ENCODE results near the gene MSI2.

Gene MSI2

DNA sequence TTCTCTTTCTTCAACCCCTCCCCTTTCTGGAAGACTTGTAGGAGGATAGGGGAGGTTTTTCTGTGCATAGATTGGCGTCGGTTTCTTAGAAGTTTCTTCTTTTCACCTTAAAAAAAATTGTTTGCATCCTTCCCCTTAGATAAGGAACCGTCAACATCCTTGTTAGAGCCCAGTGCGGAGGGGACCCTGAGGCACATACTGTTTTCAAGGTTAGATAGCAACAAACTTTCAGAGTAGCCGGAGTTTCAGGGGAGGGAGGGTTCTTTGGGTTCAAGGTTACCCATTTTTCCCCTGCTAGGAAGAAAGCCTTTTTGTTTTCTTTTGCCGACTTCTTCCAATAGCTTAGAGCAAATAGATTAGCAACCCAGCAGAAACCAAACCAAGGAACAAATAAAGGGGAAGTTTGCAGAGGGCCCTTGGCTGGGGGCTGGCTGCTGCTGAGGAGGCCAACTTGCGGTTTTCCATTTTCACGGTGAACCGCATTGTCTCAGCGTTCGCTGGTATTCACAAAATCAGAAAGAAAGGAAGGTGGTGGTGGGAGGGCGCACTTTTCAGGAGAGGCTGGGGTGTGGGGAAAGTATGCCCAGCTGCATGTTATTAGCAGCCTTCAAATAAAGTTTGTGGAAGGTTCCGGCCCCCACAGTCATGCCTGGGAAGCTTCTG, 28.8 kb downstream of the MSI2 start:
- Histone ChIP-seq H3K4me3 (no peak overlapping the region), H3K36me3 (ENCODE audit: insufficient read depth, low read length) (no peaks in the 10 kb centered on the region), H3K9ac (ENCODE audit: insufficient read length) (no peak overlapping the region), H3K27ac (no peak overlapping the region), H3K9me3 (ENCODE audit: low read depth, low read length) (no peaks in the 10 kb centered on the region)
- no peak for TF ChIP-seq POLR2AphosphoS5 (IDR thresholded peaks at IDR 0.05; ENCODE audit: borderline replicate concordance, low read depth, low read length)
- TF ChIP-seq FOXP2 (optimal IDR thresholded peaks at IDR 0.05; ENCODE audit: control extremely low read depth, extremely low read length, insufficient read depth) = no peak
- TF ChIP-seq EZH2 (IDR thresholded peaks at IDR 0.05) = no peak
- no peak for DNase-seq (ENCODE audit: low read depth, low spot score)

GRCh38 chr17:57285701-57286100, 29.4 kb downstream of the MSI2 start:
- Histone ChIP-seq H3K4me3 (no peak overlapping the region), H3K9ac (ENCODE audit: insufficient read length) (no peak overlapping the region), H3K36me3 (ENCODE audit: insufficient read depth, low read length) (no peaks in the 10 kb centered on the region), H3K27ac (no peak overlapping the region), H3K9me3 (ENCODE audit: low read depth, low read length) (no peaks in the 10 kb centered on the region)
- no peak for DNase-seq (ENCODE audit: low read depth, low spot score)
- TF ChIP-seq FOXP2 (optimal IDR thresholded peaks at IDR 0.05; ENCODE audit: control extremely low read depth, extremely low read length, insufficient read depth) (no peak), EZH2 (IDR thresholded peaks at IDR 0.05) (no peak), POLR2AphosphoS5 (IDR thresholded peaks at IDR 0.05; ENCODE audit: borderline replicate concordance, low read depth, low read length) (no peak)

GRCh38 chr17:57286399-57287105, 30.2 kb downstream of the MSI2 start:
- H3K9me3 ChIP-seq (ENCODE audit: low read depth, low read length) = no peaks in the 10 kb centered on the region
- no peak overlapping the region for H3K27ac ChIP-seq
- H3K36me3 ChIP-seq (ENCODE audit: insufficient read depth, low read length) = no peaks in the 10 kb centered on the region
- TF ChIP-seq POLR2AphosphoS5 (IDR thresholded peaks at IDR 0.05; ENCODE audit: borderline replicate concordance, low read depth, low read length) = no peak
- no peak for TF ChIP-seq FOXP2 (optimal IDR thresholded peaks at IDR 0.05; ENCODE audit: control extremely low read depth, extremely low read length, insufficient read depth)
- TF ChIP-seq EZH2 (IDR thresholded peaks at IDR 0.05) = no peak
- H3K4me3 ChIP-seq = no peak overlapping the region
- no peak for DNase-seq (ENCODE audit: low read depth, low spot score)
- H3K9ac ChIP-seq (ENCODE audit: insufficient read length) = no peak overlapping the region

DNA sequence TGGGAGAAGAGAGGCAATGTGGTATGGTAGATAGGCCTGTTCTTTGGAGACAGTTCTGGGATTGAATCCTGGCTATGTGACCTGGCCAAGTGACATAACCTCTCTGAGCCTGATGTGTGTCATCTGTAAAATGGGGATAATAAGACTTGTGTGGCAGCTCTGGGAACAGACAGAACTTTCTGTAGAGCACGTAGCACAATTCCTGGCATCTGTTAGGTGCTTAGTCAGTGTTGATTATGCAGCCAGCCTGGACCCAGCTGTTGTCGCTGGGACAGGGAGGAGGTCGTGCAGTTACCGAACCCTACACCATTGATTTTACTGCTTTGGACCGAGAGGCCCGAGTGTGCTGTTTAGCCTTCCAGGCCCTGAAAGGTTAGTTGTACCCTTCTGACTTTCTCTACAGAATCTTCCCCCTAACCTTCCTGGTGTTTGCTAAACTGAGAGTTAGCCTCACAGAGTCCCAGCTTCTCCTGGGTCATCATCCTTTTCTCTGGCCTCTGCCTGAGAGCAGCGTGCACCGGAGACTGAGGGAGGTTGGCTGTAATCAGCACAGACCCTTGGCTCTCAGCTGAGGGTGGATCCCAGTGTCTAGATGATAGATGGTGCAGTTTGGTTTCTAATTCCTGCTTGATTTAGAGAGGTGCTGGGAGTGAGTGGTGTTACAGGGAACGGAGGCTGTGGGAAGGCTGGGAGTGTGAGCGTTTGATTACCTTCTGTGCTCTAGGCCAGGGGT, 31.9 kb downstream of the MSI2 start:
- TF ChIP-seq FOXP2 (optimal IDR thresholded peaks at IDR 0.05; ENCODE audit: control extremely low read depth, extremely low read length, insufficient read depth) (no peak), EZH2 (IDR thresholded peaks at IDR 0.05) (no peak), POLR2AphosphoS5 (IDR thresholded peaks at IDR 0.05; ENCODE audit: borderline replicate concordance, low read depth, low read length) (no peak)
- H3K9ac ChIP-seq (ENCODE audit: insufficient read length) = no peak overlapping the region
- no peaks in the 10 kb centered on the region for H3K9me3 ChIP-seq (ENCODE audit: low read depth, low read length)
- H3K27ac ChIP-seq = no peak overlapping the region
- no peak for DNase-seq (ENCODE audit: low read depth, low spot score)
- H3K36me3 ChIP-seq (ENCODE audit: insufficient read depth, low read length) = no peaks in the 10 kb centered on the region
- no peak overlapping the region for H3K4me3 ChIP-seq

- Histone ChIP-seq H3K4me3 (no peak overlapping the region), H3K9ac (ENCODE audit: insufficient read length) (no peak overlapping the region), H3K27ac (no peak overlapping the region), H3K36me3 (ENCODE audit: insufficient read depth, low read length) (no peaks in the 10 kb centered on the region), H3K9me3 (ENCODE audit: low read depth, low read length) (no peaks in the 10 kb centered on the region)
- TF ChIP-seq FOXP2 (optimal IDR thresholded peaks at IDR 0.05; ENCODE audit: control extremely low read depth, extremely low read length, insufficient read depth) = no peak
- TF ChIP-seq POLR2AphosphoS5 (IDR thresholded peaks at IDR 0.05; ENCODE audit: borderline replicate concordance, low read depth, low read length) = no peak
- TF ChIP-seq EZH2 (IDR thresholded peaks at IDR 0.05) = no peak
- DNase-seq (ENCODE audit: low read depth, low spot score) = no peak
These were observed 32.4 kb downstream of the MSI2 start for GRCh38 chr17:57288773-57289121.

DNA sequence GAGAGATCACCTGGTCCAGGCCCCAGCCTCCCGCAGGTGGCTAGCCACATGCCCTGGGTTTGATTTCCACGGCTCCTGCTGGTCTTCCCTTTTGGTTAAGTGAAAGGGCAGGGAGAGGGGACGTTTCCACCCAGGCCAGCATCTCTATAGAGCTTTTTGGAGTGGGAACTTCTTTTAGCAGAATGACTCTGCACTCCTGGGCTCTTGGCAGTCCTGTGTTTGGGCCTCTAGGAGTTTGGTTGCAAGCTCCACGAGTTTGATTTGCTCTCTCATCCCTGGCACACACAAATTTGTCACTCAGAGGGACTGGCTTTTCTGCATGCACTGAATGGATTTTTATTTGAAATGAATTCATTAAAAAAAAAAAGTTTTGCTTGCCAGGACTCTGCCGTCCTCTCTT, 32.8 kb downstream of the MSI2 start:
- no peaks in the 10 kb centered on the region for H3K9me3 ChIP-seq (ENCODE audit: low read depth, low read length)
- H3K4me3 ChIP-seq = no peak overlapping the region
- TF ChIP-seq EZH2 (IDR thresholded peaks at IDR 0.05) (no peak), FOXP2 (optimal IDR thresholded peaks at IDR 0.05; ENCODE audit: control extremely low read depth, extremely low read length, insufficient read depth) (no peak), POLR2AphosphoS5 (IDR thresholded peaks at IDR 0.05; ENCODE audit: borderline replicate concordance, low read depth, low read length) (no peak)
- no peak overlapping the region for H3K27ac ChIP-seq
- no peak overlapping the region for H3K9ac ChIP-seq (ENCODE audit: insufficient read length)
- no peaks in the 10 kb centered on the region for H3K36me3 ChIP-seq (ENCODE audit: insufficient read depth, low read length)
- DNase-seq (ENCODE audit: low read depth, low spot score) = no peak

DNA sequence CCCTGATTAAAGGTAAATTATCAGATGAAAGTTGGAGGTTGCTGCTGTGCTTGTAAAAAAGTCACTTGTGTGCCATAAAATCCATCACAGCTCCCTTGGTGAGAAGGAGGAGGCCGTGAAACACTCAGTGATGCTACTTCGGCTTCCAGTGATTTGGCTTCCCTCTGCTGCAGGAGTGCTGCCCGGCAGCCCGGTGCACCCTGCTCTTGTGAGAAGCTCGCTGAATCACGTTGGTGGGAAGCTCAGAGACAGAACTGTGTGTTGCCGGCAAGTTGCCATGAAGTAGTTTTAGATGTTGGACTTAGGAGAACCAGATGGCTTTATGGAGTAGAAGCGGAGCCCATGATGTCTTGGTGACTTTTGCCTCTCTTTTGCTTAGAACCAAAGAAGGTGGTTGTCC, 33.3 kb downstream of the MSI2 start:
- no peak overlapping the region for H3K4me3 ChIP-seq
- H3K9me3 ChIP-seq (ENCODE audit: low read depth, low read length) = no peaks in the 10 kb centered on the region
- H3K36me3 ChIP-seq (ENCODE audit: insufficient read depth, low read length) = no peaks in the 10 kb centered on the region
- DNase-seq (ENCODE audit: low read depth, low spot score) = no peak
- no peak overlapping the region for H3K27ac ChIP-seq
- no peak overlapping the region for H3K9ac ChIP-seq (ENCODE audit: insufficient read length)
- TF ChIP-seq POLR2AphosphoS5 (IDR thresholded peaks at IDR 0.05; ENCODE audit: borderline replicate concordance, low read depth, low read length) = no peak
- no peak for TF ChIP-seq FOXP2 (optimal IDR thresholded peaks at IDR 0.05; ENCODE audit: control extremely low read depth, extremely low read length, insufficient read depth)
- no peak for TF ChIP-seq EZH2 (IDR thresholded peaks at IDR 0.05)

- TF ChIP-seq POLR2AphosphoS5 (IDR thresholded peaks at IDR 0.05; ENCODE audit: borderline replicate concordance, low read depth, low read length) (no peak), EZH2 (IDR thresholded peaks at IDR 0.05) (no peak), FOXP2 (optimal IDR thresholded peaks at IDR 0.05; ENCODE audit: control extremely low read depth, extremely low read length, insufficient read depth) (no peak)
- no peak for DNase-seq (ENCODE audit: low read depth, low spot score)
- no peaks in the 10 kb centered on the region for H3K36me3 ChIP-seq (ENCODE audit: insufficient read depth, low read length)
- no peak overlapping the region for H3K4me3 ChIP-seq
- H3K9me3 ChIP-seq (ENCODE audit: low read depth, low read length) = no peaks in the 10 kb centered on the region
- H3K9ac ChIP-seq (ENCODE audit: insufficient read length) = no peak overlapping the region
- H3K27ac ChIP-seq = no peak overlapping the region
These were observed 34.7 kb downstream of the MSI2 start for GRCh38 chr17:57290981-57291380.

All from SK-N-MC (cell line).